ENCODE measurements around the gene GPN1.

- TF ChIP-seq TARDBP (IDR thresholded peaks at IDR 0.05) (no peak), LEF1 (IDR thresholded peaks at IDR 0.05; ENCODE audit: borderline replicate concordance) (no peak), CTBP1 (IDR thresholded peaks at IDR 0.05; ENCODE audit: borderline replicate concordance) (no peak)
Observed at GRCh38 chr2:27687232-27687631, 58.4 kb downstream of the GPN1 start.
